Stimulated activated CD8-positive, alpha-beta memory T cell treated with anti-CD3 and anti-CD28 coated beads, Interleukin-7, amount 100 ng/mL, for 24 hours (primary cell): ENCODE data around the gene ZNF584.
A peak's percentile ranks its signal among the peaks of the same experiment; 100 is the strongest.
"Not testable (repeated sequence)": the region's sequence is repeated elsewhere in the genome, so short reads cannot be mapped to it uniquely, and the experiment has no call there.

Source experiments
- DNase-seq: peaks from one replicate; pipeline ENCODE4 v3.0.0-alpha.2; 2020; ENCODE audit warnings: low read depth

ZNF584 gene

GRCh38 chr19:58408152-58409009 lies at the start of gene ZNF584:
Gene ZNF584, plus strand, starts transcription at chr19:58408649. Its CDS starts 499 bp downstream, at chr19:58409148.
- peak; percentile 89 for DNase-seq

GRCh38 chr19:58361900-58362271 lies 46.6 kb upstream of the ZNF584 start:
- peak; percentile 20 for DNase-seq

GRCh38 chr19:58362272-58362994 lies 46.0 kb upstream of the ZNF584 start, which contains the start of gene ZNF497:
Gene ZNF497, minus strand, starts transcription at chr19:58362751. Its CDS starts 5,116 bp downstream, at chr19:58357635.
- DNase-seq = peak; percentile 94

- no peak for DNase-seq
Measured at GRCh38 chr19:58364146-58364545, 44.3 kb upstream of the ZNF584 start.

GRCh38 chr19:58366585-58367430 lies 41.6 kb upstream of the ZNF584 start:
- DNase-seq = no peak

GRCh38 chr19:58367698-58368454 lies 40.6 kb upstream of the ZNF584 start:
- no peak for DNase-seq

- DNase-seq = no peak
Measured at GRCh38 chr19:58368561-58369360, 39.7 kb upstream of the ZNF584 start.

GRCh38 chr19:58372311-58373133 lies 35.9 kb upstream of the ZNF584 start:
- no peak for DNase-seq

- DNase-seq = no peak
Measured at GRCh38 chr19:58374200-58374599, 34.2 kb upstream of the ZNF584 start.

- DNase-seq = not testable (repeated sequence)
Measured at GRCh38 chr19:58376724-58377123, 31.7 kb upstream of the ZNF584 start.

GRCh38 chr19:58379246-58379645 lies 29.2 kb upstream of the ZNF584 start:
- DNase-seq = no peak

- no peak for DNase-seq
Measured at GRCh38 chr19:58380037-58380661, 28.3 kb upstream of the ZNF584 start.

GRCh38 chr19:58380662-58381459 lies 27.6 kb upstream of the ZNF584 start, which contains the start of gene ZNF837:
Gene ZNF837, minus strand, starts transcription at chr19:58381030. Its CDS starts 11,698 bp downstream, at chr19:58369332.
- peak; percentile 90 for DNase-seq

GRCh38 chr19:58381460-58382212 lies 26.8 kb upstream of the ZNF584 start:
- no peak for DNase-seq

- no peak for DNase-seq
Measured at GRCh38 chr19:58382997-58383603, 25.3 kb upstream of the ZNF584 start.

- DNase-seq = no peak
Measured at GRCh38 chr19:58385313-58385890, 23.0 kb upstream of the ZNF584 start.
